ENCODE measurements around the gene EPHB3.

Gene EPHB3

GRCh38 chr3:184563941-184564684, 2.5 kb downstream of the EPHB3 start:
- Histone ChIP-seq H3K4me3 (ENCODE audit: low read depth, low read length) (no peak overlapping the region), H3K9me3 (ENCODE audit: severe bottlenecking) (no peaks in the 10 kb centered on the region)

GRCh38 chr3:184564685-184565385, 3.2 kb downstream of the EPHB3 start:
- H3K36me3 ChIP-seq, result no peaks in the 10 kb centered on the region
- no peak for DNase-seq
- H3K4me3 ChIP-seq (ENCODE audit: low read depth, low read length), result no peak overlapping the region
- no peak for TF ChIP-seq CTCF (IDR thresholded peaks at IDR 0.05; ENCODE audit: low read depth, low read length)
- no peaks in the 10 kb centered on the region for H3K9me3 ChIP-seq (ENCODE audit: severe bottlenecking)
- H3K27ac ChIP-seq, result no peak overlapping the region
- no peaks in the 10 kb centered on the region for H3K27me3 ChIP-seq (ENCODE audit: insufficient read depth, low read depth, severe bottlenecking)

More at GRCh38 chr3:184563941-184564684, 2.5 kb downstream of the EPHB3 start:
- H3K36me3 ChIP-seq, result no peaks in the 10 kb centered on the region
- no peaks in the 10 kb centered on the region for H3K27me3 ChIP-seq (ENCODE audit: insufficient read depth, low read depth, severe bottlenecking)
- no peak for TF ChIP-seq CTCF (IDR thresholded peaks at IDR 0.05; ENCODE audit: low read depth, low read length)
- no peak for DNase-seq
- no peak overlapping the region for H3K27ac ChIP-seq

- no peak for DNase-seq
- Histone ChIP-seq H3K27me3 (ENCODE audit: insufficient read depth, low read depth, severe bottlenecking) (no peaks in the 10 kb centered on the region), H3K9me3 (ENCODE audit: severe bottlenecking) (no peaks in the 10 kb centered on the region), H3K4me3 (ENCODE audit: low read depth, low read length) (no peak overlapping the region), H3K36me3 (no peaks in the 10 kb centered on the region), H3K27ac (no peak overlapping the region)
- TF ChIP-seq CTCF (IDR thresholded peaks at IDR 0.05; ENCODE audit: low read depth, low read length), result no peak
Observed at GRCh38 chr3:184565421-184566211, 4.0 kb downstream of the EPHB3 start.

GRCh38 chr3:184566441-184567414, 5.1 kb downstream of the EPHB3 start:
- Histone ChIP-seq H3K9me3 (ENCODE audit: severe bottlenecking) (no peaks in the 10 kb centered on the region), H3K27ac (no peak overlapping the region), H3K27me3 (ENCODE audit: insufficient read depth, low read depth, severe bottlenecking) (no peaks in the 10 kb centered on the region), H3K36me3 (no peaks in the 10 kb centered on the region), H3K4me3 (ENCODE audit: low read depth, low read length) (no peak overlapping the region)
- no peak for TF ChIP-seq CTCF (IDR thresholded peaks at IDR 0.05; ENCODE audit: low read depth, low read length)
- no peak for DNase-seq

GRCh38 chr3:184567946-184568559, 6.5 kb downstream of the EPHB3 start:
- Histone ChIP-seq H3K36me3 (peaks cover 10% of the 10 kb centered on the region), H3K9me3 (ENCODE audit: severe bottlenecking) (no peaks in the 10 kb centered on the region), H3K27ac (no peak overlapping the region), H3K4me3 (ENCODE audit: low read depth, low read length) (peak overlapping the region; percentile 46), H3K27me3 (ENCODE audit: insufficient read depth, low read depth, severe bottlenecking) (no peaks in the 10 kb centered on the region)
- no peak for TF ChIP-seq CTCF (IDR thresholded peaks at IDR 0.05; ENCODE audit: low read depth, low read length)
- DNase-seq, result no peak

All from WERI-Rb-1 (cell line).